Glutamatergic neuron (in vitro differentiated cells): Measurements from ENCODE around the gene PYHIN1. TPM values are rescaled to one million over a fixed set of nuclear protein-coding genes. Genes with fewer than 3 reads are reported as not detected.

Source experiments
- DNase-seq: peaks from one replicate; pipeline ENCODE4 v3.0.0; 2022
- H3K27ac Mint-ChIP-seq: one replicate; pipeline ENCODE4 v1.8.0; 2020; ENCODE audit warnings: mild to moderate bottlenecking, mixed read lengths, inconsistent platforms; ENCODE audit not compliant: unreplicated experiment
- H3K27me3 Mint-ChIP-seq: one replicate; pipeline ENCODE4 v1.8.0; 2020; ENCODE audit warnings: mild to moderate bottlenecking, moderate library complexity, mixed read lengths, inconsistent platforms; ENCODE audit not compliant: unreplicated experiment
- H3K36me3 Mint-ChIP-seq: one replicate; pipeline ENCODE4 v1.8.0; 2020; ENCODE audit warnings: mild to moderate bottlenecking, mixed read lengths, inconsistent platforms; ENCODE audit not compliant: unreplicated experiment
- H3K4me1 Mint-ChIP-seq: one replicate; pipeline ENCODE4 v1.8.0; 2020; ENCODE audit warnings: mild to moderate bottlenecking, low read depth, mixed read lengths, inconsistent platforms; ENCODE audit not compliant: unreplicated experiment
- H3K4me3 Mint-ChIP-seq: one replicate; pipeline ENCODE4 v1.8.0; 2020; ENCODE audit warnings: mild to moderate bottlenecking, mixed read lengths, inconsistent platforms; ENCODE audit not compliant: unreplicated experiment
- H3K9me3 Mint-ChIP-seq: one replicate; pipeline ENCODE4 v1.8.0; 2020; ENCODE audit warnings: mild to moderate bottlenecking, moderate library complexity, mixed read lengths, inconsistent platforms; ENCODE audit not compliant: unreplicated experiment
- total RNA-seq: library from RNA; stranded (reverse); fragmentation: NEBNext Ultra II Directional; extraction: Animal tissue kit (Norgen Biotek cat#: 25700); gene quantifications from one replicate; pipeline ENCODE4 v1.2.1, GENCODE V29; 2021; ENCODE audit not compliant: unreplicated experiment
- TF ChIP-seq, protein P1 (sequence below): fragments of 200-600 bp; sonication (generic); IDR thresholded peaks from one replicate; pipeline ENCODE4 v1.5.0; 2021; ENCODE audit not compliant: partially characterized antibody, unreplicated experiment

PYHIN1 gene
- total RNA-seq, 1 donor from 2014 or later: not detected

DNA sequence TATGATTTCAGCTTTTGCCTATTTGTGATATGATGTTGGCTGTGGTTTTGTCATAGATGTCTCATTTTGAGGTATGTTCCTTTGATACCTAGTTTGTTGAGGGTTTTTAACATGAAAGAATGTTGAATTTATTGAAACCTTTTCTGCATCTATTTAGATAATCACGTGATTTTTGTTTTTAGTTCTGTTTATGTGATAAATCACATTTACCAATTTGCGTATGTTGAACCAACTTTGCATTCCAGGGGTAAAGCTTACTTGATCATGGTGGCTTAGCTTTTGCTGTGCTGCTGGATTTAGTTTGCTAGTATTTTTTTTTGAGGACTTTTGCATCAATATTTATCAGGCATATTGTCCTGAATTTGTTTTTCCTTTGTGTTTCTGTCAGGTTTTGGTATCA, 51.9 kb downstream of the PYHIN1 start:
- Mint-ChIP-seq H3K4me1 (no peaks in the 10 kb centered on the region), H3K4me3 (no peak overlapping the region), H3K27me3 (no peaks in the 10 kb centered on the region), H3K9me3 (no peaks in the 10 kb centered on the region), H3K27ac (no peak overlapping the region), H3K36me3 (no peaks in the 10 kb centered on the region)
- TF ChIP-seq, protein P1, sequence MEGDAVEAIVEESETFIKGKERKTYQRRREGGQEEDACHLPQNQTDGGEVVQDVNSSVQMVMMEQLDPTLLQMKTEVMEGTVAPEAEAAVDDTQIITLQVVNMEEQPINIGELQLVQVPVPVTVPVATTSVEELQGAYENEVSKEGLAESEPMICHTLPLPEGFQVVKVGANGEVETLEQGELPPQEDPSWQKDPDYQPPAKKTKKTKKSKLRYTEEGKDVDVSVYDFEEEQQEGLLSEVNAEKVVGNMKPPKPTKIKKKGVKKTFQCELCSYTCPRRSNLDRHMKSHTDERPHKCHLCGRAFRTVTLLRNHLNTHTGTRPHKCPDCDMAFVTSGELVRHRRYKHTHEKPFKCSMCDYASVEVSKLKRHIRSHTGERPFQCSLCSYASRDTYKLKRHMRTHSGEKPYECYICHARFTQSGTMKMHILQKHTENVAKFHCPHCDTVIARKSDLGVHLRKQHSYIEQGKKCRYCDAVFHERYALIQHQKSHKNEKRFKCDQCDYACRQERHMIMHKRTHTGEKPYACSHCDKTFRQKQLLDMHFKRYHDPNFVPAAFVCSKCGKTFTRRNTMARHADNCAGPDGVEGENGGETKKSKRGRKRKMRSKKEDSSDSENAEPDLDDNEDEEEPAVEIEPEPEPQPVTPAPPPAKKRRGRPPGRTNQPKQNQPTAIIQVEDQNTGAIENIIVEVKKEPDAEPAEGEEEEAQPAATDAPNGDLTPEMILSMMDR: no peak
- no peak for DNase-seq

DNA sequence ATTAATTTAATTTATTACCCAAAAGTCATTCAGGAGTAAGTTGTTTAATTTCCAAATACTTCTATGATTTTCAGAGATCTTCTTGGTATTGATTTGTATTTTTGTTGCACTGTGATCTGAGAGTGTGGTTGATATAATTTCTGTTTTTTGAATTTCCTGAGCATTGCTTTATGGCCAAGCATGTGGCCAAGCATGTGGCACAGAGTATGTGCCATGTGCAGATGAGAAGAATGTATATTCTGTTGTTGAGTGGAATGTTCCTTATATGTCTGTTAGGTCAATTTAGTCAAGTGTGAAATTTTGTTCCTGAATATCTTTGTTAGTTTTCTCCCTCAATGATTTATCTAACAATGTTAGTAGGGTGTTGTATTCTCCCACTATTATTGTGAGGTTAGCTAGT, 53.0 kb downstream of the PYHIN1 start:
- no peak for DNase-seq
- Mint-ChIP-seq H3K9me3 (no peaks in the 10 kb centered on the region), H3K27me3 (no peaks in the 10 kb centered on the region), H3K36me3 (no peaks in the 10 kb centered on the region), H3K27ac (no peak overlapping the region), H3K4me1 (no peaks in the 10 kb centered on the region), H3K4me3 (no peak overlapping the region)
- TF ChIP-seq, protein P1: no peak

DNA sequence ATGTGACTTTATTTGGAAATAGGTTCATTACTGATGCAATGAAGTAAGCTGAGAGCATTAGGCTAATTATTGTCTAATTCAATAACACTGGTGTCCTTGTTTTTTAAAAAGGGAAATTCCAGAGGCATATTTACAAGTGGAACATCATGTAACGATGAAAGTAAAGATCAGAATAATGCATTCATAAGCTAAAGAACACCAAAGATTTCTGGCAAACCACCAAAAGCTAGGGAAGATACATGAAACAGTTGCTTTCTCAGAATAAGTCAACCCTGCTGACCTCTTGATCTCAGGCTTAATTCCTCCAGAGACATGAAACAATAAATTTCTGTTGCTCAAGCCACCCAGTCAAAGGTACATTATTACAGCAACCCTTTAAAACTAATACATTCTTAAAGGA, 58.1 kb downstream of the PYHIN1 start:
- no peaks in the 10 kb centered on the region for H3K9me3 Mint-ChIP-seq
- no peaks in the 10 kb centered on the region for H3K27me3 Mint-ChIP-seq
- no peaks in the 10 kb centered on the region for H3K4me1 Mint-ChIP-seq
- H3K4me3 Mint-ChIP-seq: no peak overlapping the region
- no peak for DNase-seq
- H3K27ac Mint-ChIP-seq: no peak overlapping the region
- H3K36me3 Mint-ChIP-seq: no peaks in the 10 kb centered on the region
- TF ChIP-seq, protein P1: no peak

DNA sequence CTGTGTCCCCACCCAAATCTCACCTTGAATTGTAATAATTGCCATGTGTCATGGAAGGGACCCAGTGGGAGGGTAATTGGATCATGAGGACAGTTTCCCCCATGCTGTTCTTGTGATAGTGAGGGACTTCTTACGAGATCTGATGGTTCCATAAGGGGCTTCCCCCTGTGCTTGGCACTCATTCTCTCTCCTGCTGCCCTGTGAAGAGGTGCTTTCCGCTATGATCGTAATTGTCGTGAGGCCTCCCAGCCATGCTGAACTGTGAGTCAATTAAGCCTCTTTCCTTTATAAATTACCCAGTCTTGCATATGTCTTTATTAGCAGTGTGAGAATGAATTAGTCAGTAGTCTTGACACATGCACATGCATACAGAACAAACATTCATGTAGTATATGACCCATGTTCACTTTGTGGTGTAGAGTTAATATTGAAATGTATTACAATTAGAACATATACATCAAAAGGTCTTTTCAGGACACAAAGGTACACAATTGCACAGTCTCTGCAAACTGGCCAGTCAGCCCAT, 61.5 kb downstream of the PYHIN1 start:
- no peak for DNase-seq
- Mint-ChIP-seq H3K4me3 (no peak overlapping the region), H3K9me3 (no peaks in the 10 kb centered on the region), H3K4me1 (no peaks in the 10 kb centered on the region), H3K36me3 (no peaks in the 10 kb centered on the region), H3K27ac (no peak overlapping the region), H3K27me3 (peaks cover 1% of the 10 kb centered on the region)
- TF ChIP-seq, protein P1: no peak

DNA sequence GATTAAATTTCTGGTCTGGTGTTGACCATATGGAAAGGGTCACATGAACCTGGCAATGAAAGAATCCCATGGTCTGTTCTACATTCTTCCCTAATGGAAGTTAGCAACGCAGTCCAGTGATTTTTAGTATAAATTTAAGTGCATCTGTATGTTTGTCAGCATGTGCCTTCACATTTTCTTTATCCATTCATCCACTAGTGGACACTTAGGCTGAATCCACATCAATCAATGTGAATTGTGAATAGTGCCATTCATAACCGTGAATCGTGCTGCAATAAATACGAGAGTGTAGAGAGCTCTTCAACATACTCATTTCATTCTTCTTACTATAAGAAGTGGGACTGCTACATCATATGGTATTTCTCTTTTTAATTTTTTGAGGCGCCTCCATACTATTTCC, 65.6 kb downstream of the PYHIN1 start:
- DNase-seq: no peak
- TF ChIP-seq, protein P1: no peak
- peaks cover 15% of the 10 kb centered on the region for H3K4me1 Mint-ChIP-seq
- no peaks in the 10 kb centered on the region for H3K36me3 Mint-ChIP-seq
- no peaks in the 10 kb centered on the region for H3K9me3 Mint-ChIP-seq
- no peak overlapping the region for H3K27ac Mint-ChIP-seq
- no peak overlapping the region for H3K4me3 Mint-ChIP-seq
- H3K27me3 Mint-ChIP-seq: peaks cover 1% of the 10 kb centered on the region
